NCI-H1092 (cell line): ENCODE data around the gene PRAMEF4.
"Not testable (repeated sequence)": the region's sequence is repeated elsewhere in the genome, so short reads cannot be mapped to it uniquely, and the experiment has no call there.

Source experiments
- DNase-seq: peaks from one replicate; lab custom pipeline; 2025; lab: John Stamatoyannopoulos, UW

The PRAMEF4 gene

DNA sequence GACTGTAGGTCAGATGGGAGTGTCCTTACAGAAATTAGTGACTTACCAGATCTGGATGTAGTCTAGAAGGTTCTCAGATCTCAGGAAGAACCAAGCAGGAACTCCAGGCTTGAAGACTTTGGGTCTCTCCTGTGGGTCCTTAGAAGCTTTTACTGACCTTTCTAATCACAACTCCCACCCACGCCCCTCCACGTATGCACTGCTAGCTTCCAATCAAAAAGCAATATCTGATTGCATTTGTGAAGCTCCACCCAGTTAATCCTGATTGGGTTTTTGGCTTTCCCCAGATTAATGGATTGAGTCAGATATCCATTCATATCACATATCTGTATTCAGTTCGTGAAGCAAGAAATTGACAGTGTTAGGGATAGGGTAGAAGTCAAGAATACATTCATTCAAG is at the start of gene PRAMEF4:
Gene PRAMEF4 (minus strand): TSS at position 101 of the 400 bp plus-strand sequence. CDS start 2,807 bp downstream, outside the sequence.
- DNase-seq = not testable (repeated sequence)

- DNase-seq = not testable (repeated sequence)
These were observed 38.4 kb upstream of the PRAMEF4 start for GRCh38 chr1:12924368-12924767.

DNA sequence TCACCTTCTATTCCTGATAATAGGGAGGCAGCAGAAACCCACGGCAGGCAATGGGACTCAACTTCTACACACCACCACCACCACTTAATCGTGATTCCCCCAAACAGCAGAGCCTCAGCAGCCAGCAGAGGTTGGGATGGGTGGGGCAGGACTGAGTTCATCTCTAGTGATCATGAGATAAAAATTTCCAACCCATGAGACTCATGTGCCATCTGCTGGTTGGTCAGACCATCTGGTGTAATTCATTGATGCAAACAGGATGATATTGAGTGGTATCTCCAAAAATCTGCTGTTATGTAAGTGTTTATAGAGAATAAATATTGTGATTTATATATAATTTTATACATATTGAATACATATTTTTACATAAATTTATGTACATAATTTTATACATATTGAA is 35.7 kb upstream of the PRAMEF4 start:
- DNase-seq = not testable (repeated sequence)

DNA sequence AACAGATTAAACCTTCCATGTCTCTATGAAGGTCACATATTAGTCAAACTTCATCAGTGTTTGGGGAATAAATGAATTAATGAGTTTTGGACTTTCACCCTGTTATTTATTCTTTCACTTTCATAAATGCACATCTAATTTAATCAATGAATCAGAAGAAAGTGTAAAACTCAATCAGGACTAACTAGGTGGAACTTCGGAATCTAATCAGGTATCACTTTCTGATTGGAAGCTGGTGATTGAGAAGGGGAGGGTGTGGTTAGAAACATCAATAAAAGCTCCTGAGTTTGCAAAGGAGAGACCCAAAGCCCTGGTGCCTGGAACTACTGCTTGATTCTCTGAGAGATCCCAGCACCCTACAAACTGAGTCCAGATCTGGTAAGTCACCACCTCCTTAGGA is 30.3 kb upstream of the PRAMEF4 start, which contains the start of gene PRAMEF7:
Gene PRAMEF7 (plus strand): TSS at position 301 of the 400 bp plus-strand sequence. CDS start 1,083 bp downstream, outside the sequence.
- DNase-seq = not testable (repeated sequence)

DNA sequence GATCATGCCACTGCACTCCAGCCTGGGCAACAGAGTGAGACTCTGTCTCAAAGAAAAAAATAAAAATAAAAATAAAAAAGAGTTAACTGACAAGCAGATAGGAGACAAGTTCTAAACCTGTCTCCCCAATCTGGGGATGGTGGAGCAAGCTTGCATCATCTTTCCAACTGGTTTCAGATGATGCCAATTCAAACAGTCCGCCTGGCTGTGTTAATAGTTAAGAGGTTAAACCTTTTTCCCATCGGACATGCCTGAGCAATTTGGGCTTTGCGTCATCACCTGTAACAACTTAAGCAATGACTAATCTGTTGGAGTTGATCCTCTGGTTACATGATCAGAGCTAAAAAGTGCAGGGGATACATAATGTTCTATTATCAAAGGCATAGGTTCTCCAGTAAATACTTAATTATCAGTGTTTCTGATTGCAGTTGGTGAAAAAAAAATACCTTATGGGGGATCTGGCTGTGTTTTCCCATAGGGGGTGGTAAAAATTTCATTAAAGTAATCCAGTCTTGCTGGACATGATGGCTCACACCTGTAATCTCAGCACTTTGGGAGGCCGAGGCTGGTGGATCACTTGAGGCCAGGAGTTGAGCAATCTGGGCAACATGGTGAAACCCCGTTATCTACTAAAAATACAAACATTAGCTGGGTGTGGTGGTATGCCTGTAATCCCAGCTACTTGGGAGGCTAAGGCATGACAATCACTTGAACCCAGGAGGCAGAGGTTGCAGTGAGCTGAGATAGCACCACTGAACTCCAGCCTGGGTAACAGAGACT is 18.0 kb upstream of the PRAMEF4 start:
- not testable (repeated sequence) for DNase-seq

DNA sequence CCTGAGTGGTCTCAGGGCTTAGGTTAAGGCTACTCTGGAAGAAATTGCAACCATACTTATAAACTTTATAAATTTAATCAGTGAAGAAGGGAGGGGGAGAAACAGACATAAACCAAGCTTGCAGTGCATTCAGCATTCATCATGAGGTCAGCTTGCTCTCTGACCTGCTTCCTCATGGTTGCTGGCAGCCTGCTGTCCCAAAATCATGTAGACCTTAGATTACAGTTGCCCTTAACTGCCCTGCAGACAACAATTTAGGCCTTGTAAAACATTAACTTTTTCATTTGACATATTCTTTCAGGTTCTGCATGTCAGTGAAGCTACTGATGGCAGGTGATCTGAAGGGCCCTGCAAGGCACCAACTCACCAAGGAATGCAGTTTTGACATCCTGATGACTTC is 13.2 kb upstream of the PRAMEF4 start:
- not testable (repeated sequence) for DNase-seq

DNA sequence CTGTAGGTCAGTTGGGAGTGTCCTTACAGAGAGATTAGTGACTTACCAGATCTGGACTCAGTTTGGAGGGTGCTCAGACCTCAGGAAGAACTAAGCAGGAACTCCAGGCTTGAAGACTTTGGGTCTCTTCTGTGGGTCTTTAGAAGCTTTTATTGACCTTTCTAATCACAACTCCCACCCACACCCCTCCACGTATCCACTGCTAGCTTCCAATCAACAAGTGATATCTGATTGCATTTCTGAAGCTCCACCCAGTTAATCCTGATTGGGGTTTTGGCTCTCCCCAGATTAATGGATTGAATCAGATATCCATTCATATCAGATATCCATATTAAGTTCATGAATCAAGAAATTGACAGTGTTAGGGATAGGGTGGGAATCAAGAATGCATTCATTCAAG is 12.2 kb upstream of the PRAMEF4 start, which contains the start of gene PRAMEF10:
Gene PRAMEF10 (minus strand): TSS at position 101 of the 400 bp plus-strand sequence. CDS start 2,423 bp downstream, outside the sequence.
- DNase-seq = not testable (repeated sequence)

DNA sequence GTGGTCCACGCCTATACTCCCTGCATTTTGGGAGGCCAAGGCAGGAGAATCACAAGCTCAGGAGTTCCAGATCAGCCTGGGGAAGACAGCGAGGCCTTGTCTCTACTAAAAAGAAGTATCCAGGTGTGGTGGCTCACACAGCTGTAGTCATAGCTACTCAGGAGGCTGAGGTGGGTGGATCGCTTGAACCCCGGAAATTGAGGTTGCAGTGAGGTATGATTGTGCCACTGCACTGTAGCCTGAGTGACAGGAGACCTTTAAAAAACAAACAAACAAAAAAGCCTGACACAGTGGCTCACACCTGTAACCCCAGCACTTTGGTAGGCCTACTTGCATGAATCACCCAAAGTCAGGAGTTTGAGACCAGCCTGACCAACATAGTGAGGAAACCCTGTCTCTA is 7.5 kb downstream of the PRAMEF4 start:
- not testable (repeated sequence) for DNase-seq

- not testable (repeated sequence) for DNase-seq
These were observed 22.7 kb downstream of the PRAMEF4 start for GRCh38 chr1:12863131-12863880.

DNA sequence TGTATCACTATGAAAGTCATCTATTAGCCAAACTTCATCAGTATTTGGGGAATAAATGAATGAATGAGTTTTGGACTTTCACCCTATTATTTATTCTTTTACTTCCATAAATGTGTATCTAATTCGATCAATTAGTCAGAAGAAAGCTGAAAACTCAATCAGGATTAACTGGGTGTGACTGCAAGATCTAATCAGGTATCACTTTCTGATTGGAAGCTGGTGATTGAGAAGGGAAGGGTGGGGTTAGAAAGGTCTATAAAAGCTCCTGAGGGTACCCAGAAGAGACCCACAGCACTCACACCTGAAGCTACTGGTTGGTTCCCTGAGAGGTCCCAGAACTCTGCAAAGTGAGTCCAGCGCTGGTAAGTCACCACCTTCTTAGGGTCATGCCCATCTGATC is 29.2 kb downstream of the PRAMEF4 start, which contains the start of gene PRAMEF2:
Gene PRAMEF2 (plus strand): TSS at position 301 of the 400 bp plus-strand sequence. CDS start 1,924 bp downstream, outside the sequence.
- not testable (repeated sequence) for DNase-seq

GRCh38 chr1:12851779-12852178 is 34.2 kb downstream of the PRAMEF4 start:
- no peak for DNase-seq

DNA sequence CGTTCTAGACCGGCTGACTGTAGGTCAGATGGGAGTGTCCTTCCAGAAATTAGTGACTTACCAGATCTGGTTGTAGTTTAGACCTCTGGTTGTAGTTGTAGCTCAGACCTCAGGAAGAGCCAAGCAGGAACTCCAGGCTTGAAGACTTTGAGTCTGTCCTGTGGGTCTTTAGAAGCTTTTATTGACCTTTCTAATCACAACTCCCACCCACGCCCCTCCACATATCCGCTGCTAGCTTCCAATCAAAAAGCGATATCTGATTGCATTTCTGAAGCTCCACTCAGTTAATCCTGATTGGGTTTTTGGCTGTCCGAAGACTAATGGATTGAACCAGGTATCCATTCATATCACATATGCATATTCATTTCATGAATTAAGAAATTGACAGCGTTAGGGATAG is 37.4 kb downstream of the PRAMEF4 start, which contains the start of gene HNRNPCL1:
Gene HNRNPCL1 (minus strand): TSS at position 101 of the 400 bp plus-strand sequence. CDS start 431 bp downstream, outside the sequence.
- DNase-seq = not testable (repeated sequence)

DNA sequence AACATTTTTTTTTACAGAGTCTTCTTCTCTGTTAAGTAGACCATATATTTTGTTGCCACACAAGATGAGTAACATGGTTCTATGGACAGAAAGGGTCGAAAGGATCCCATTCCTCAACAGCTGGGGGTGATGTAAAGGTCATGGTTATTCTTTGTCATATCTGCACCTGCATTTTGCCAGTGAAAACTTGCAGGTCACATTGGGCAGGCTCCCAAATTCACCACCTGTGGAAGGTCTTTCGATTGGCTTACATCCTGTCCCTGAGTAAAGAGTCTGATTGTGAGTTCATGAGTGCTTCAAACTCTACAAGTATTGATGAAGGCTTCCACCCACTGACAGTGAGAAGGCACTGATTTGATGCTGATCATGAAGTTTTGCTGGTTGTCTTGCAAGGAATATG is 52.8 kb downstream of the PRAMEF4 start:
- not testable (repeated sequence) for DNase-seq

GRCh38 chr1:12831310-12831709 is 54.7 kb downstream of the PRAMEF4 start, which contains the start of gene PRAMEF11:
Gene PRAMEF11, minus strand, starts transcription at chr1:12831410. Its CDS starts 2,621 bp downstream, at chr1:12828789.
- not testable (repeated sequence) for DNase-seq
